ENCODE measurements around the gene DMD. TPM values are rescaled to one million over a fixed set of nuclear protein-coding genes. Genes with fewer than 3 reads are reported as not detected.
"Not testable (repeated sequence)": the region's sequence is repeated elsewhere in the genome, so short reads cannot be mapped to it uniquely, and the experiment has no call there.

The DMD gene
- total and polyA plus RNA-seq, 2 of the 8 experiments (the other 6 are each of a cell fraction or from before 2014, with no cell fraction given): 4.8 to 7.4 TPM

DNA sequence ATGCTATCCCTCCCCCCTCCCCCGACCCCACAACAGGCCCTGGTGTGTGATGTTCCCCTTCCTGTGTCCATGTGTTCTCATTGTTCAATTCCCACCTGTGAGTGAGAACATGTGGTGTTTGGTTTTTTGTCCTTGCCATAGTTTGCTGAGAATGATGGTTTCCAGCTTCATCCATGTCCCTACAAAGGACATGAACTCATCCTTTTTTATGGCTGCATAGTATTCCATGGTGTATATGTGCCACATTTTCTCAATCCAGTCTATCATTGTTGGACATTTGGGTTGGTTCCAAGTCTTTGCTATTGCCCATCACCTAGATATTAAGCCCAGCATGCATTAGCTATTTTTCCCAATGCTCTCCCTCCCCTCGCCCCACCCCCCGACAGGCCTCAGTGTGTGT lies 1627.5 kb downstream of the DMD start:
- no CpG with 5 or more reads among the region's 3 CpGs for WGBS, 2 experiments (ENCODE audit: extremely low coverage in 1 of 2, insufficient coverage in 1 of 2, insufficient read length in 1 of 2, insufficient replicate concordance in 2 of 2, low coverage in 1 of 2, low lambda C conversion rate in 2 of 2, missing lambda C conversion rate in 1 of 2)
- H2AK5ac ChIP-seq (ENCODE audit: low read depth, low read length); DNase-seq (ENCODE audit: low read depth in 1 of 2, low spot score in 2 of 2): not testable (repeated sequence)

More for the DNA sequence above, 1627.5 kb downstream of the DMD start:
- H2BK12ac ChIP-seq (ENCODE audit: low read depth, low read length); H3K4me1 ChIP-seq (replicated peaks in 1 of 4; ENCODE audit: control insufficient read depth in 3 of 4, insufficient read depth in 4 of 4, low read length in 3 of 4); H3K4me3 ChIP-seq (ENCODE audit: extremely low read depth in 1 of 4, insufficient read depth in 2 of 4, low read depth in 3 of 4, low read length in 4 of 4); H4K8ac ChIP-seq (ENCODE audit: extremely low read depth, insufficient read depth, low read length); H3K9ac ChIP-seq (replicated peaks in 1 of 4; ENCODE audit: extremely low read depth in 1 of 4, low read depth in 3 of 4, low read length in 3 of 4); H3K14ac ChIP-seq (ENCODE audit: insufficient read length); FAIRE-seq; H3K4ac ChIP-seq (replicated peaks; ENCODE audit: insufficient read length, low read depth, low read length); H4K91ac ChIP-seq (replicated peaks; ENCODE audit: insufficient read length, low read length); H3K23ac ChIP-seq (ENCODE audit: insufficient read length); H2BK120ac ChIP-seq (replicated peaks; ENCODE audit: low read depth, low read length); H3K56ac ChIP-seq (replicated peaks; ENCODE audit: insufficient read length, low read depth, low read length); H3K36me3 ChIP-seq (ENCODE audit: control insufficient read depth in 2 of 4, insufficient read depth in 4 of 4, low read length in 3 of 4); H2BK5ac ChIP-seq (ENCODE audit: low read depth, low read length); H3K9me3 ChIP-seq (ENCODE audit: insufficient read depth in 2 of 2, low read depth in 1 of 2, low read length in 1 of 2); POLR2A ChIA-PET (ENCODE audit: partially characterized antibody); H2BK15ac ChIP-seq (ENCODE audit: low read length); H2AFZ ChIP-seq (ENCODE audit: low read length); H2BK20ac ChIP-seq (ENCODE audit: low read length); H3K4me2 ChIP-seq (ENCODE audit: insufficient read depth in 1 of 2, low read depth in 2 of 2, low read length in 2 of 2); H3K79me2 ChIP-seq (ENCODE audit: control insufficient read depth in 1 of 2, insufficient read depth in 2 of 2, low read length in 2 of 2); H3K27ac ChIP-seq (ENCODE audit: low read depth, low read length); H3K27me3 ChIP-seq (replicated peaks in 1 of 4; ENCODE audit: control insufficient read depth in 3 of 4, extremely low read depth in 1 of 4, insufficient read depth in 3 of 4, low read length in 3 of 4); H3K18ac ChIP-seq (ENCODE audit: extremely low read depth, low read length); CTCF ChIA-PET (ENCODE audit: partially characterized antibody); H3K79me1 ChIP-seq (ENCODE audit: low read depth, low read length); H4K20me1 ChIP-seq (replicated peaks in 1 of 2; ENCODE audit: control insufficient read depth in 1 of 2, insufficient read depth in 2 of 2, low read length in 2 of 2); H4K5ac ChIP-seq (ENCODE audit: insufficient read length, low read depth, low read length); H3K23me2 ChIP-seq (ENCODE audit: low read depth, low read length): not testable (repeated sequence)

Measured in H1 (cell line).